HG03159 (cell line): Measurements from ENCODE around the gene SPIRE1.
"Not testable (repeated sequence)": the region's sequence is repeated elsewhere in the genome, so short reads cannot be mapped to it uniquely, and the experiment has no call there.

ENCODE experiments used
- ATAC-seq: cut with Tn5 transposase; IDR thresholded peaks from one replicate; pipeline ENCODE4 v1.9.1; 2021; ENCODE audit warnings: mild to moderate bottlenecking, moderate library complexity; ENCODE audit not compliant: unreplicated experiment

Gene SPIRE1

GRCh38 chr18:12556946-12557806, 100.7 kb downstream of the SPIRE1 start:
- no peak for ATAC-seq

DNA sequence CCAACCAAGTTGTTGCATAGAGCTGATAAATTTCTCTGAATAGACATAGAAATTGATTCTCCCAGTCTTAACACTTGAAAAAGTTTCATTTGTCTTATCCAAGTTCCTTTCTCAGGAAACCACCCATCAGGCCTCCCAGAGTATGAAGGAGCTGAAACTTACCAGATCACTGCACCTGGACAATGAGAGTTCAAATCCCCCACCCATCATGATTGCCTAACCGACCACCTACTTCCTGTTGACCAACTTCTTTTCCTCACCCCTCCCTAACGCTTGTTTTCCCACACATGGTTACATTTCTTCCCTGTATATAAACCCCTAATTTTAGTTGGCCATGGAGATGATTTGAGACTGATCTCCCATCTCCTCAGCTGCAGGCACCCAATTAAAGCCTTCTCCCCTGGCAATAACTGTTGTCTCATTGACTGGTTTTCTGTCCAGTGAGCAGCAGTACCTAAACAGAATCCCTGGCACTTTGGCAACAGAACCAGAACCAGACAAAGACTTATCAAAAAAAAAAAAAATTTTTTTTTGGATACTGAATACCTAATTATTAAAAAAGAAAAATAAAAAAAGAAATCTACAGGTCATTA, 103.0 kb downstream of the SPIRE1 start:
- no peak for ATAC-seq

GRCh38 chr18:12552879-12553242, 105.0 kb downstream of the SPIRE1 start:
- ATAC-seq = no peak

- not testable (repeated sequence) for ATAC-seq
Measured at GRCh38 chr18:12551943-12552878, 105.7 kb downstream of the SPIRE1 start.

GRCh38 chr18:12551466-12551865, 106.4 kb downstream of the SPIRE1 start:
- ATAC-seq = not testable (repeated sequence)

DNA sequence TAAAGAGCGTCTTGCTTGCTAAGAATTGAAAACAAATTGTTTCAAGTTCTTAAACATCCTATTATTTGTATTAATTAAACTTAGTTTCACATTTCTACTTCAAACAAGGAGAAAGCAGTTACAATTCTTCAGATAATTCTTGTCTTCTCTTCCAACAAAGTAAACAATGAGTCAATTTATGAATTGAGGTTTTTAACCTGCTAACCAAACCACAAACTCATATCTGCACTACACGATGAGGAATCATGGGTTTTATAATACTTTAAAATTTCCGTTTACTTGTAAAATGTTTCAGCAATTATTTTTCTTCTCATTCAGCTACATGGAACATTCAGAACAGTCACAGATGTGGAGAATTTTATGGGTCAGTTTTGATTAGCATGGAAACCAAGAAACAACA, 114.2 kb downstream of the SPIRE1 start:
- ATAC-seq = no peak

DNA sequence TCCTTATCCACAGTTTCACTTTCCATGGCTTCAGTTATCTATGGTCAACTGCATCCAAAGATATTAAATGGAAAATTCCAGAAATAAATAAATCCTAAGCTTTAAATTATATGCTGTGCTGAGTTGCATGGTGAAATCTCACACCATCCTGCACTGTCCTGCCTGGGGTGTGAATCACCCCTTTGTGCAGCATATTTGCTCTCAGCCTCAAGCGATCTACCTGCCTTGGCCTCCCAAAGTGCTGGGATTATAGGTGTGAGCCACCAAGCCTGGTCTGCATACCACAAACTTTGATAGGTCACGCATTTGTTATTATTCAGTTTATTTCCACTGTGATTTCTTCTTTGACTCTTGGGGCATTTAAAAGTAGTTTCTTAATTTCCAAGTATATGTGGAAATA, 117.2 kb downstream of the SPIRE1 start:
- ATAC-seq = no peak

DNA sequence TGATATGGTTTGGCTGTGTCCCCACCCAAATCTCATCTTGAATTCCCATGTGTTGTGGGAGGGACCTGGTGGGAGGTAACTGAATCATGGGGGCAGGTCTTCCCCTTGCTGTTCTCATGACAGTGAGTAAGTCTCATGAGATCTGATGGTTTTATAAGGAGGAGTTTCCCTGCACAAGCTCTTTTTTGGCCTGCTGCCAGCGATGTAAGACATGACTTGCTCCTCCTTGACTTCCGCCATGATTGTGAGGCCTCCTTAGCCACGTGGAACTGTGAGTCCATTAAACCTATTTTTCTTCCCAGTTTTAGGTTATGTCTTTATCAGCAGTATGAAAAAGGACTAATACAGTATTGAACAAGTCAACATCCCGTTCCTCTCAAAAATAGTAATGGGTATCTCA, 118.7 kb downstream of the SPIRE1 start:
- ATAC-seq = not testable (repeated sequence)

GRCh38 chr18:12534820-12535219, 123.1 kb downstream of the SPIRE1 start:
- no peak for ATAC-seq

DNA sequence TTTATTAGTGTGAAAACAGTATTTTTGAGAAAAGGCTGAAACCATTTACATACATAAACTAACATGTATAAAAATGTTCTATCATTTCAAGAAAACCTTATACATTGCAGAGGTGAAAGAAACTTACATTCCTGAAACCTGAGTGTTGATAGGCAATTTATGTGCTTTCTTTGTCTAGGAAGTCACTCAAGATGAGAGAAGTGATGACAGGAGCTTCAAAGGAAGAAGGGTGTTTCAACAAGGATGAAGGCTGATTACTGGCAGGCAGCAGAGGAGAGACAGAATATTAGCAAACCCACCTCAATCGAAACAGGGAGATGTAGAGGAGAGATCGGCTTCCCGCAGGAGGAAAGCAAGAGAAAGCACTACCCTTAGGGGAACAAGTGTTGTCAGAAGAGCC, 125.2 kb downstream of the SPIRE1 start:
- no peak for ATAC-seq

DNA sequence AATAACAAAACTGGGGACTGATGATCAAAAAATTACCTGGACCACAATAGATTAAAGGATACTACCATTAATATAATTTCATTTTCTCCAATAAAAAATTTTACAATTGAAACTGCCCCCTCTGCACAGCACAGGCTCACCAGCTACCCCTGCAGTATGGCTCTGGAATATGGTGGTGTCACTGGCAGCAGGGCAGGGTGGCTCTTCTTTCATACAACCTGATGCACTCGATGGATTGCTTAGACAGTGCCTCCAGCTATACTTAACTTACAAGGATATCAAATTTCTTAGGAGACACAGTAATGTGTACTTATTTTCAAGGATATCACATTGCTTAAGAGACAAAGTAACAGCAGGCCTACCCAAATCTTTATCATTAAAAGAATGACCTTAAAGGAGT, 126.2 kb downstream of the SPIRE1 start:
- no peak for ATAC-seq

GRCh38 chr18:12520442-12520992, 137.4 kb downstream of the SPIRE1 start:
- ATAC-seq = no peak

- no peak for ATAC-seq
Measured at GRCh38 chr18:12518832-12519531, 138.9 kb downstream of the SPIRE1 start.

DNA sequence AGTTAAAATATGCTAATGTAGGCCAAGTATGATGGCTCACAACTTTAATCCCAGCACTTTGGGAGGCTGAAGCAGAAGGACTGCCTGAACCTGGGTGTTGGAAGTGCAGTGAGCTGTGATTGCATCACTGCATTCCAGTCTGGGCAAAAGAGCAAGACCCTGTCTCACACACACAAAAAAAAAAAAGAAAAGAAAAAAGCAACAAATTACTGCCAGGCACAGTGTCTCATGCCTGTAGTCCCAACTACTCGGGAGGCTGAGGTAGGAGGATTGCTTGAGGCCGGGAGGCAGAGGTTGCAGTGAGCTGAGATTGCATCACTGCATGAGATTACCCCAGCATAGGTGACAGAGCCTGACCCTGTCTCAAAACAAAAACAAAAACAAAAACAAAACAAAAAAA, 139.6 kb downstream of the SPIRE1 start:
- ATAC-seq = no peak

DNA sequence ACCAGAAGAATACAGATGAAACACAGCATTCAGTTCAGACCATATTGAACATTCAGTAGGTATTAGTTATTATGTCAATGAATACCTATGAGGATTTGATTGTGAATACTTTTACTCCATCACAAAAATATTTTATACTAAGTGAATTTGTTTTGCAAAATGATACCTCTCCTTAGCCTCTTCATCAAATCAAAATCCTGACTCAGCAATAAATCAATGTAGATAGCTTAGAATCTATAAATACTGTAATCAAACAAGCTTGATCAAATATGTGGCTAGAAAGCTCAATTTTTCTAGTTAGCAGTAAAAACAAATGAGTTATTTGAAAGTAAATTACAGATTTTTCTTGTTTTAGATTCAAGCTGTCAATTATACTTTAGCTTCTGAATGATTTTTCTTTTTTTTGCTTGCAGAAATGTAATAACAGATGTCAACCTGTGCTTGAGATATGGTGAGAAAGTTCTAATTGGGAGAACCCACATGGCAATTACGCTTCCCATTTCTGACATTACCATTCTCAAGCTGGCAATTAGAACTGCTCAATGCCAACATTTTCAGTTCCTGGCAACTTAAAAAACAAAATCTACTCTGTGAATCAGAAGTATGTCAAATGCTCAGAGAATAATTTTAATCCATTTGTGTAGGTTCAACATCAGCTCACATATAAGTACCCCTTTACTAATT, 140.6 kb downstream of the SPIRE1 start:
- ATAC-seq = no peak

GRCh38 chr18:12516049-12516630, 141.8 kb downstream of the SPIRE1 start:
- ATAC-seq = no peak

GRCh38 chr18:12515550-12515949, 142.4 kb downstream of the SPIRE1 start:
- ATAC-seq = no peak

- no peak for ATAC-seq
Measured at GRCh38 chr18:12507007-12507406, 150.9 kb downstream of the SPIRE1 start.

GRCh38 chr18:12500986-12501385, 156.9 kb downstream of the SPIRE1 start:
- ATAC-seq = no peak

DNA sequence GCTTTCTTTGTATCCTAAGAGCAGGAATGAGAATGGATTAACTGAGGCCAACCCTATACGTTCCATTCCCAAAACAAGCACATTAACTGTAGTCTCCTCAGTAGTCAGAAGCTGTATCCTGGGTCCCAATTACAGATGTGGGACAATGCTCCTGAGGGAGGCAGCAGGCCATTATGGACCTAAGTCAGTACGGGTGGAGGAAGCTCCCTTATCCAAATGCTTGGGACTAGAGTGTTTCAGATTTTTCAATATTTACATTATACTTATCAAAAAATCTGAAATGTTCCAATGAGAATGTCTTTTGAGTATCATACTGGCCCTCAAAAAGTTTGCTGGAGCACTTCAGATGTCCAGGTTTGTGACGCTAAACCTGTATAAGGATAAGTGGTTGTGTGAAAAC, 160.1 kb downstream of the SPIRE1 start:
- no peak for ATAC-seq
